ENCODE data around the gene RNF214.

DNA sequence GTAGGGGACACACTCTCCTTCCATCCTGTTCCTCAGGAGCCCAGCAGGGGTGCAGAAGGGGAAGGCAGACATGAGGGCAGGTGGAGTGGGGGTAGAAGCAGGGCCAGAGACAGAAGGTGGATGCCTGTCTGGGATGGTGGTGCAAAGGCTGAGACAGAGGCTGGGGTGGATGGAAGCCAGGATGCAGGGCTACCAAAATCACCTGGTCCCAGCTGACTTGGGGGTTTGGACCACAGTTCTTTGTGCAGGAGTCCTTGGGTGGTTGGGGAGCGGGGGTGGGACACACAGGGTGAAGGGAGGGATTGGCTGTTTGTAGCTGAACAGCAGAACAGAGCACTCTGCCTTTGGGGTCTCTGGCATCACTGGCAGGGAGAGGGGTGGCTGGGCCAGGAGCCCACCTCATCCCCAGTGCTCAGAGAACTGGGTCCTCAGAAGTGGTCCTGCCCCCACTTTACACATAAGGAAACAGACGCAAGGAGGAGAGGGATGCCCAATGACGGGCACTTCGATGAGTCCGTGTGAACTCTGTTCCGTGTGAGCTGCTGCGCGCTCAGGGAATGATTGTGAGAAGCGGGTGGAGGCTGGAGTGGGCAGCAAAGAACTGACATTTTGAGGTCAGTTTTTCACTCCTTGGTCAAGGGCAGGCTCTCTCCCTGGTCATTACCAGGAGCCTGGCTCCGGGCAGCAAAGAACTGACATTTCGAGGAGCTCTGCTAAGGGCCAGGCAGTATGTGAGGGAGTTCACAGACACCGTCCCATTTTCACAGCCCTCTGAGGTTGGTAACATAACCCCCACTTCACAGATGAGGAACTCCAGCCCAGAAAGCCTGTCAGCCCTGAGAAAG, 31.4 kb upstream of the RNF214 start:
- TF ChIP-seq POLR2A (IDR thresholded peaks at IDR 0.05): no peak
- TF ChIP-seq, protein P1, sequence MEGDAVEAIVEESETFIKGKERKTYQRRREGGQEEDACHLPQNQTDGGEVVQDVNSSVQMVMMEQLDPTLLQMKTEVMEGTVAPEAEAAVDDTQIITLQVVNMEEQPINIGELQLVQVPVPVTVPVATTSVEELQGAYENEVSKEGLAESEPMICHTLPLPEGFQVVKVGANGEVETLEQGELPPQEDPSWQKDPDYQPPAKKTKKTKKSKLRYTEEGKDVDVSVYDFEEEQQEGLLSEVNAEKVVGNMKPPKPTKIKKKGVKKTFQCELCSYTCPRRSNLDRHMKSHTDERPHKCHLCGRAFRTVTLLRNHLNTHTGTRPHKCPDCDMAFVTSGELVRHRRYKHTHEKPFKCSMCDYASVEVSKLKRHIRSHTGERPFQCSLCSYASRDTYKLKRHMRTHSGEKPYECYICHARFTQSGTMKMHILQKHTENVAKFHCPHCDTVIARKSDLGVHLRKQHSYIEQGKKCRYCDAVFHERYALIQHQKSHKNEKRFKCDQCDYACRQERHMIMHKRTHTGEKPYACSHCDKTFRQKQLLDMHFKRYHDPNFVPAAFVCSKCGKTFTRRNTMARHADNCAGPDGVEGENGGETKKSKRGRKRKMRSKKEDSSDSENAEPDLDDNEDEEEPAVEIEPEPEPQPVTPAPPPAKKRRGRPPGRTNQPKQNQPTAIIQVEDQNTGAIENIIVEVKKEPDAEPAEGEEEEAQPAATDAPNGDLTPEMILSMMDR (IDR thresholded peaks at IDR 0.05): no peak
